ENCODE measurements around the gene RNF44.

RNF44 gene

DNA sequence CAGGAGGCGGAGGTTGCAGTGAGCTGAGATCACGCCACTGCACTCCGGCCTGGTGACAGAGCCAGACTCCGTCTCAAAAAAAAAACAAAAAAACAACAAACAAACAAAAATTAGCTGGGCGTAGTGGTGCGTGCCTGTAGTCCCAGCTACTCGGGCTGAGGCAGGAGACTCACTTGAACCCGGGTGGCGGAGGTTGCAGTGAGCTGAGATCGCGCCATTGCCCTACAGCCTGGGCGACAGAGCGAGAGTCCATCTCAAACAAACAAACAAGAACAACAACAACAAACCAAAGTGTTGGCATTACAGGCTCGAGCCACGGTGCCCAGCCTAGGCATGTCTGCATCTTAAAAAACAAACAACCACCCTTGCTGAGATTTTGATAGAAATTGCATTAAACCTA is 12.2 kb downstream of the RNF44 start:
- Mint-ChIP-seq H3K9me3 (ENCODE audit: low read depth) (no peaks in the 10 kb centered on the region), H3K27me3 (no peaks in the 10 kb centered on the region), H3K4me3 (no peak overlapping the region), H3K36me3 (no peaks in the 10 kb centered on the region), H3K27ac (no peak overlapping the region), H3K4me1 (ENCODE audit: low read depth) (peaks cover 40% of the 10 kb centered on the region)

DNA sequence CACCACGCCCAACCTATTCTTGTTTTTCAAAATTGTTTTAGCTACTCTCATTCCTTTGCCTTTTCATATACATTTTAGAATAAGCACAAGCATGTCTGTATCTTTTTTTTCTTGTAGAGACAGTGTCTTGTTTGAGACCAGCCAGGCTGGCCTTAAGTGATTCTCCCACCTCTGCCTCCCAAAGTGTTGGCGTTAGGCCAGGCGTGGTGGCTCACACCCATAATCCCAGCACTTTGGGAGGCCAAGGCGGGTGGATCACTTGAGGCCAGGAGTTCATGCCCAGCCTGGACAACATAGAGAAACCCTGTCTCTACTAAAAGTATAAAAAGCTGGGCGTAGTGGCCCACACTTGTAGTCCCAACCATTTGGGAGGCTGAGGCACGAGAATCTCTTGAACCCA is 13.1 kb downstream of the RNF44 start:
- Mint-ChIP-seq H3K27ac (no peak overlapping the region), H3K9me3 (ENCODE audit: low read depth) (no peaks in the 10 kb centered on the region), H3K4me1 (ENCODE audit: low read depth) (peaks cover 35% of the 10 kb centered on the region), H3K27me3 (no peaks in the 10 kb centered on the region), H3K4me3 (no peak overlapping the region), H3K36me3 (no peaks in the 10 kb centered on the region)

DNA sequence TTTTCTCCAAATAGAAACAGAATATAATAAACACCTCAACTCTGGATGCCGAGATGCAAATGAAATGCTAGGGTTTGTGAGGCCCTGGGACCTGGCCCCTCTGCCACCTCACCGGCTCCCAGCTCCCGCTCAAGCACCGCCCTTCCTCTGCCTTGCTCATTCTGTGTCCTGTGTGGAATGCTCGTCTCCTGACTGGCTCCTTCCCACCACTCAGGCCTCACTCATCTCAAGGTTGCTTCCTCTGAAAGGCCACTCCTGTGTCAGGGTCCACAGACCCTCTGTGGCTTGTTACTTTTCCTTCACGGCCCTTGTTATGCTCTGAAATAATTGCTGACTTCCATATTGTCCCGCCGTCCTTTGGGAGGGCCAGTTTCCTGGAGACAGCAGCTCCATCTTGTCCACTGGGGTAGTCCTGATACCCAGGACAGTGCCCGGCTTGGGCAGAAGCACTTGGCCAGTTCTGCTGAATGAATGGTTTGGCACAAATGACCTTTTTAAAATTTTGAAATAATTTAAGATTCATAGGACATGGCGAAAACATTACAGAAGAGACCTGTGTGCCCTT is 15.4 kb downstream of the RNF44 start:
- Mint-ChIP-seq H3K4me1 (ENCODE audit: low read depth) (peaks cover 21% of the 10 kb centered on the region), H3K9me3 (ENCODE audit: low read depth) (no peaks in the 10 kb centered on the region), H3K27me3 (no peaks in the 10 kb centered on the region), H3K36me3 (no peaks in the 10 kb centered on the region), H3K4me3 (no peak overlapping the region), H3K27ac (peak overlapping the region; percentile 16)

DNA sequence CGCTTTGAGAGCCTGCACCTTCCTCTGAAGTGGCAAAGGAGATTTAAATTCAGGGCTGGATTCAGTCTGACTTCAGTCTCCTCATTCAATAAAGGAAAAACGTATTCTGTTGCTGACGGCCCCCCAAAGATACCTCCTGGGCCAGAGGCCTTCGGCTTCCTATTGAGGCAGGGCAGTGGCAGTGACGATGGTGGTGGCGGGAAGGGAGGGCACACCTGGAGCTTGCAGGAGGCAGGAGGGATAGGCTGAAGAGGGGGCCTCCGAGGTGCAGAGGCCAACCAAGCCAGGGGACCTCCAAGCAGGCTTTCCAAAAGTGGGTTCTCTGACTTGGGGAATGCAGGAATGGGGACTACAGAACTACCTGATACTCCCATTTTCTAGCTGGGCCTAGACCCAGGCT is 15.9 kb downstream of the RNF44 start:
- H3K4me1 Mint-ChIP-seq (ENCODE audit: low read depth), result peaks cover 22% of the 10 kb centered on the region
- no peaks in the 10 kb centered on the region for H3K36me3 Mint-ChIP-seq
- no peak overlapping the region for H3K4me3 Mint-ChIP-seq
- H3K27ac Mint-ChIP-seq, result no peak overlapping the region
- no peaks in the 10 kb centered on the region for H3K27me3 Mint-ChIP-seq
- H3K9me3 Mint-ChIP-seq (ENCODE audit: low read depth), result no peaks in the 10 kb centered on the region

DNA sequence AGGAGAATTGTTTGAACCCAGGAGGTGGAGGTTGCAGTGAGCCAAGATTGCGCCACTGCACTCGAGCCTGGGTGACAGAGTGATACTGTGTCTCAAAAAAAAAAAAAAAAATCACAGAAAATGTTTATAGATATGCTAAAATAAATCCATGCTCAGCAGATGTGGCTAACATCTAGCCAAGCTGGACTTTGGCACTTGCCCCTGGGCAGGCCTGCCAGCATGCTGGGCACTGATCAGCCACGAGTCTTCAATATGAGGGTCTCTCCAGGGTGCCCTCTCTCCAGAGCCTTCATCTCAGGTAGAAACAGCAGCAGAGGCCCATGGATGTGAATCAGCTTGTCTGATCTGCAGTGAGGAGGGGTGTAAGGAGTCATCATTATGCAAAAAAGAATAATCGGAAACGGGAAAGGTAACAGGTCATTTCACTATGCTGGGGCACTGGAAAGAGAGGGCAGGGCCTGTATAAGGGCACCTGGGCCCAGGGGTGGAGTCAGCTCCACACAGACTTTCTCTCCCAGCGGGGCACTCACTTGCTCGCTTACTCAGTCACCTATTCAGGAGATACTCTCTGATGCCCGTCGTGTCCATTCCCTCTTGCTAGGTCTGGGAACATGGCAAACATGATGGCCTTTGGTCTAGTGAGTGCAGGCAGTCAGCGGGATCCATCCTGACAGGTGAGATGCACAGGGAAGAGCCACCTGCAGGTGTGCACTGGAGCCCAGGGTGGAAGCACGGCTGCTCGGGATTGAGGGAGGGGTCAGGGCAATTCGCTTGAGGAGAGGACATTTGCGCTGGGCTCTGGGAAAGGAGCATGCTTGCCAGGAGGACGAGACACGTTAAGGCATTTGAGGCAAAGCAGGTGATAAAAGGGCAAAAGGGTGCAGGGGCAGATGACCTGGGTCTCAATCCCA is 17.1 kb downstream of the RNF44 start:
- Mint-ChIP-seq H3K36me3 (no peaks in the 10 kb centered on the region), H3K9me3 (ENCODE audit: low read depth) (no peaks in the 10 kb centered on the region), H3K27me3 (no peaks in the 10 kb centered on the region), H3K4me1 (ENCODE audit: low read depth) (peaks cover 18% of the 10 kb centered on the region), H3K27ac (no peak overlapping the region), H3K4me3 (no peak overlapping the region)

DNA sequence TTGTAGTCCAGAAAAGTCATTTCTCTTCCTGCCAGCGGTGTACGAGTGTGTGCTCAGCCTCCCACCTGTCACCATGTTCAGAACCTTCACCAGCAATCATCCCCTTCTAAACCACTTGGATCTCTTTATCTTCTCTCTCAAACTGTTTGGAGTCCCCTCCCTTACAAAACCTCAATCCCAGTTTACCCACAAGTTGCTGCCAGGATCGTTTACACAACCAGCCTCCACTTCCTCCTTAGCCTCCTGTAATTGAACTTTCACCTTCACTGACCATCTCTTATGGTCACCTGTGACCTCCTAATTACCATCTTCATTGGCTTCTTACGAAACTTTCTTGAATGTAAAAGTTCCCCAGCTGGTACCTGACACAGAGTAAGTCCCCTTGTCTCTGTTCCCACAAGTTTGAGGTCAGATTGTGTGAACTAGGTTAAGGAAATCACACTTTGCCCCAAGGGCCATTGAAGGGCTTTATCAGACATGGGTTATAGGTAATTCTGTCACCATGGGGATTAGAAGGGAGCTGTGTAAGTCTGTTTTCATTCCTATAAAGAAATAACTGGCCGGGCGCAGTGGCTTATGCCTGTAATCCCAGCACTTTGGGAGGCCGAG is 20.0 kb downstream of the RNF44 start:
- Mint-ChIP-seq H3K36me3 (no peaks in the 10 kb centered on the region), H3K9me3 (ENCODE audit: low read depth) (no peaks in the 10 kb centered on the region), H3K27ac (peak overlapping the region; percentile 54), H3K4me1 (ENCODE audit: low read depth) (peaks cover 10% of the 10 kb centered on the region), H3K27me3 (no peaks in the 10 kb centered on the region), H3K4me3 (no peak overlapping the region)

DNA sequence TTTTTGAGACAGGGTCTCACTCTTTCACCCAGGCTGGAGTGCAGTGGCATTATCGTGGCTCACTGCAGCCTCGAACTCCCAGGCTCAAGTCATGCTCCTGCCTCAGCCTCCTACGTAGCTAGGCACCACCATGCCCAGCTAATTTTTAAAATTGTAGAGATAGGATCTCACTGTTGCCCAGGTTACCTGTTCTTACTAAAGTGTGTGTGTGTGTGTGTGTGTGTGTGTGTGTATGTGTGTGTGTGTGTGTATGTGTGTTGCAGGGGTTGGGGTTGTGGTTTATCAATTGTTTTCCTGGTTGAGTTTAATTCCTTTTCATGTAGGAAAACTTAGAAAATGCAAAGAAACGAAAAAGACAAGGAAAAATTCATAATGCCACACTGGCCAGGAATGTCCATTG is 21.8 kb downstream of the RNF44 start:
- H3K36me3 Mint-ChIP-seq, result no peaks in the 10 kb centered on the region
- no peak overlapping the region for H3K27ac Mint-ChIP-seq
- H3K4me3 Mint-ChIP-seq, result no peak overlapping the region
- no peaks in the 10 kb centered on the region for H3K27me3 Mint-ChIP-seq
- no peaks in the 10 kb centered on the region for H3K9me3 Mint-ChIP-seq (ENCODE audit: low read depth)
- H3K4me1 Mint-ChIP-seq (ENCODE audit: low read depth), result peaks cover 10% of the 10 kb centered on the region

DNA sequence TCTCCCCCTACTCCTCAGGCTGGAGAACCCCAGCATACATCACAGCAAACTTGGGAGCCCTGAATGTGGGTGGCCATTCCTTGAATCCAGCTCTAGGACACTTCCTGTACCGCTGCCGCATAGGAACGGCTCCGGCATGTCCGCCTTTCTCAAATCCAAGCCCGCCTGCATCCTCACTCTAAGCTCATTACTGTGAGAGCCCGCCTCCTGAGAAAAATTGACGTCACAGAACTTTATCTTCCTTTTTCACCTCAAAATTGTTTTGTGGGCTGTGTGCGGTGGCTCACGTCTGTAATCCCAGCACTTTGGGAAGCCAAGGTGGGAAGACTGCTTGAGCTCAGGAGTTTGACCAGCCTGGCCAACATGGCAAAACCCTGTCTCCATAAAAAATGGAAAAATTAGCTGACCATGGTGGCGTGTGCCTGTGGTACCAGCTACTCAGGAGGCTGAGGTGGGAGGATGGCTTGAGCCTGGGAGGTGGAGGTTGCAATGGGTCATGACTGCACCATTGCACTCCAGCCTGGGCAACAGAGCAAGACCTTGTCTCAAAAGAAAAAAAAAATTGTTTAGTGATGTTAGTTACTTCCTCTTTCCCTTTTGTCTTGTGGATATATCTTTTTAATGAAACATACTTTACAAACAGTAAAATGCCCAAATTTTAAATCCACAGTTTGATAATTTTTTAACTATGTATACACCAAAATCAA is 22.8 kb downstream of the RNF44 start:
- H3K36me3 Mint-ChIP-seq, result no peaks in the 10 kb centered on the region

DNA sequence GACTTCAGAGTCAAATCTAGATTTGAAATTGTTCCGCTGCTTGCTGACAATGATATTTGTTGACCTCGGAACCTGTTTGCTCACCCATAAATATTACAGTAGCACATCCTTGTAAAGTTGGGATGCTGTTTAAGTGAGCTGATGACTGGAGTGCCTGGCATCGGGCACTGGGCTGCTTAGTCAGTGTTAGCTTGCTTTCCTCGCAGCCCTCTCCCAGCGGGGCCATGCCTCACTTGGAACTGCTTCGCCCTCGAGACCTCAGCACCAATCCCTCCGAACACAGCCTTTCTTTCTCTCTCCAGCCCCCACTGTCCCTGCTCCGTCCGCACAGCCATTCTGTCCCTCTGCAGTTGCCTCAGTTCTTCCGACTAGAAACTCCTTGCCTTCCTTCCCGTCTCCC is 23.4 kb downstream of the RNF44 start:
- Mint-ChIP-seq H3K27me3 (no peaks in the 10 kb centered on the region), H3K4me1 (ENCODE audit: low read depth) (peaks cover 8% of the 10 kb centered on the region), H3K27ac (peak overlapping the region; percentile 46), H3K9me3 (ENCODE audit: low read depth) (no peaks in the 10 kb centered on the region), H3K4me3 (no peak overlapping the region), H3K36me3 (no peaks in the 10 kb centered on the region)

More for the DNA sequence above, 22.8 kb downstream of the RNF44 start:
- Mint-ChIP-seq H3K27me3 (no peaks in the 10 kb centered on the region), H3K9me3 (ENCODE audit: low read depth) (no peaks in the 10 kb centered on the region), H3K27ac (no peak overlapping the region), H3K4me1 (ENCODE audit: low read depth) (peaks cover 8% of the 10 kb centered on the region), H3K4me3 (no peak overlapping the region)

DNA sequence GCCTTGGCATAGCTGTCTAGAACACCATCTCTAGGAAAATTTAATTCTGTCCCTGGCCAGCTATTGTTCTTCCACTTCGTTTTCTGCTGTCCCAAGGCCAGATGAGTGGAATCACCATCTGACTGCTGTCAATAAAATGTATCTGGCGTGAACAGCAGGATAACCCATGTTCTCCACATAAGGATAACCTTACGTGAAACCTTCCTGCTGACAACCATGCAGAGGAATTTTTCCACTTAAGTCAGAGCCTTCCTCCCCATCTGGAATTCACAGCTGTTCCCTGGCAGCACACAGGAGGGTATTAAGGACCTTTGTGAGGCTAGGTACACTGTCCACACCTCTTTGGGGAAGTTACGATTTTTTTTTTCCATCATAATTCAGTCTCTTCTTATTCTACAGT is 28.6 kb downstream of the RNF44 start:
- Mint-ChIP-seq H3K27me3 (no peaks in the 10 kb centered on the region), H3K9me3 (ENCODE audit: low read depth) (no peaks in the 10 kb centered on the region), H3K4me3 (no peak overlapping the region), H3K27ac (no peak overlapping the region), H3K36me3 (peaks cover 16% of the 10 kb centered on the region), H3K4me1 (ENCODE audit: low read depth) (peaks cover 1% of the 10 kb centered on the region)

DNA sequence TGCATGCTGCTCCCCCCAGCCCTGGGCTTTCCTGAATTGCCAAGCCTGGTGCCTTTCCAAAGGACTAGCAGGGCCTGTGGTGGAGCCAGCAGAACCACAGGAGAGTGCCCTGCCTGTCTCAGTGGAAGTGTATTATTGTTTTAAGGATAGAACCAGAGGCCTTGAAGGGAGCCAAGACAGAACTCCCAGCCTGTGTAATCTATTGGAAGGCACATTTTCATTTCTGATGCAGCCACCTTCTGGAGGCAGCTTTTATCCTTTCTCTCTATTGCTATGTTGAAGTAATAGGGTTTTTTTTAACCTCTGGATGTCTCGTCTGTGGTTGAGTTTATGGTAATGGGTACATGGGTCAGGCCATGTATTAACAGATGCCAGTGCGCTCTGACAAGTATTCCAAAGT is 29.3 kb downstream of the RNF44 start:
- Mint-ChIP-seq H3K27ac (peak overlapping the region; percentile 46), H3K9me3 (ENCODE audit: low read depth) (no peaks in the 10 kb centered on the region), H3K4me3 (no peak overlapping the region), H3K4me1 (ENCODE audit: low read depth) (no peaks in the 10 kb centered on the region), H3K27me3 (no peaks in the 10 kb centered on the region), H3K36me3 (peaks cover 16% of the 10 kb centered on the region)

DNA sequence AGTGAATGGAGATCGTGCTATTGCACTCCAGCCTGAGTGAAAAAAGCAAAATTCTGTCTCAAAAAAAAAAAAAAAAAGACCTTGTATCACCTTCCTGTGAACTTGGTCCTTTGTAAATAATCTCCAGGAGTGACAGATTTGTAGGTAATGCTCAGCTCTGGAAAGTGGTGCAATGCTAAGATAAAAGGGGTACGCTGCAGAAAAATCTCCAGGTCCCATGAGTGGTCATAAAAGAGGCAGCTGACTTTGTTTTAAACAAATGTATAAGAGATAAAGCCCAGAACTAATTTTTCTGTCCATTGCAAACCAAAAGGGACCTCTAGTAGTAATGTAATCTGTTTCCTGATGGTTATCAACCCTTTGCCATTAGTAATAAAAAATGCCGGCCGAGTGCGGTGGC is 33.7 kb downstream of the RNF44 start:
- H3K4me3 Mint-ChIP-seq, result no peak overlapping the region
- peaks cover 19% of the 10 kb centered on the region for H3K36me3 Mint-ChIP-seq
- no peaks in the 10 kb centered on the region for H3K27me3 Mint-ChIP-seq
- H3K27ac Mint-ChIP-seq, result no peak overlapping the region
- H3K4me1 Mint-ChIP-seq (ENCODE audit: low read depth), result no peaks in the 10 kb centered on the region
- no peaks in the 10 kb centered on the region for H3K9me3 Mint-ChIP-seq (ENCODE audit: low read depth)

DNA sequence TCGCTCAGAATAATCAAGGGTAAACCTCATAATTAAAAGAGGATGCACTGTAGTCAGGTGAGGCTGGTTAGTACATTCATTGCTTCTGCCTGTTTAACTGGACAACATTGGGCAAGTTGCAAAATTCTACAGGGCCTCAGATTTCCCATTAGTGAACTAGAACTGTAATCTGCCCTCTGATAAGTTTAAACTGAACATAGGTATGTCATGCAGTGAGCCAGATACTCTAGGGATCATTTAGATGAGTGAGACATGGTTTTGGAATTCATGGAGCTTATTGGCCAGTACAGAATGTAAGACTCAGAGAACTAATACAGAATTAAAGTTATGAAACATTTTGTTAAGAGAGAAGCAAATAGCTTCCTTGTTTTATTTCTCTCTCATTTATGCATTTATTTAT is 35.9 kb downstream of the RNF44 start:
- no peaks in the 10 kb centered on the region for H3K9me3 Mint-ChIP-seq (ENCODE audit: low read depth)
- no peak overlapping the region for H3K27ac Mint-ChIP-seq
- no peaks in the 10 kb centered on the region for H3K4me1 Mint-ChIP-seq (ENCODE audit: low read depth)
- peaks cover 14% of the 10 kb centered on the region for H3K36me3 Mint-ChIP-seq
- no peaks in the 10 kb centered on the region for H3K27me3 Mint-ChIP-seq
- no peak overlapping the region for H3K4me3 Mint-ChIP-seq

DNA sequence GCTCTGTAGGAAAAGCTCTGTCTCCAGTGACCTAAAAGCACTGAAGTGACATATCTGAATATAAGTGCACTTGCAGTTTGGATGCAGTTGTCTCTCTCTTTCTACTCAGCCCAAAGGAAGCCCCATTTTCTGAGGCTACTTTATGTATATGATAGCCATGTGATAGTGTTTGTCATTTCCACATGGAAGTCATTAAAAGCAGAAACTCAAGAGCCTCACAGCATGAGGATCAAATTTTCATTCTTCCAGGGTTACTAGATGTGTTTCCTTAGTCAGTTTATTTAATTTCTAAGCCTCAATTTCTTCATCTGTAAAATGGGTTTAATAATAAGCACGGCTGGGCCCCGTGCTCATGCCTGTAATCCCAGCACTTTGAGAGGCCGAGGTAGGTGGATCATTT is 36.7 kb downstream of the RNF44 start:
- Mint-ChIP-seq H3K27ac (no peak overlapping the region), H3K4me3 (no peak overlapping the region), H3K36me3 (peaks cover 10% of the 10 kb centered on the region), H3K9me3 (ENCODE audit: low read depth) (no peaks in the 10 kb centered on the region), H3K27me3 (no peaks in the 10 kb centered on the region), H3K4me1 (ENCODE audit: low read depth) (no peaks in the 10 kb centered on the region)

DNA sequence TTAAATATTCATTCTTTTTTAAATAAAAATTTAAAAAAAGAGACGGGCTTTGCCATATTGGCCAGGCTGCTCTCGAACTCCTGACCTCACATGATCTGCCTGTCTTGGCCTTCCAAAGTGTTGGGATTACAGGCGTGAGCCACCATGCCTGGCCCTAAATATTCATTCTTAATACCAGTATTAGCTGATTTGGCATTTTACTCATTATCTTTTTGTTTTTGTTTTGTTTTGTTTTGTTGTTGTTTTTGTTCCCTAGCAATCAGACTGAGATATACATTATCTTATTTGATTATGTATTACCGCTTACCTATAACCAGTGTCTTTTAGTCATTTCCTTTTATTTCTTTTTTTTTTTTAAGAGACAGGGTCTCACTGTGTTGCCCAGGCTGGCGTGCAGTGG is 37.9 kb downstream of the RNF44 start:
- H3K4me3 Mint-ChIP-seq, result no peak overlapping the region
- peaks cover 6% of the 10 kb centered on the region for H3K36me3 Mint-ChIP-seq
- H3K9me3 Mint-ChIP-seq (ENCODE audit: low read depth), result no peaks in the 10 kb centered on the region
- no peaks in the 10 kb centered on the region for H3K27me3 Mint-ChIP-seq
- H3K4me1 Mint-ChIP-seq (ENCODE audit: low read depth), result no peaks in the 10 kb centered on the region
- H3K27ac Mint-ChIP-seq, result no peak overlapping the region

Data from activated naive CD8-positive, alpha-beta T cell (primary cell).